Panc1 (cell line): ENCODE measurements around the gene CDHR2.

ENCODE experiments used
- CTCF ChIP-seq: fragments of 450-650 bp; IDR thresholded peaks from 2 replicates; pipeline ENCODE4 v1.5.1; 2017; ENCODE audit warnings: mild to moderate bottlenecking
- POLR2AphosphoS5 ChIP-seq: IDR thresholded peaks from 2 replicates; pipeline ENCODE4 v1.6.1; 2012; ENCODE audit warnings: mild to moderate bottlenecking, low read depth, low read length, moderate library complexity
- REST ChIP-seq, 2 experiments: IDR thresholded peaks; 2 replicates each; pipeline ENCODE4 v1.6.1; 2011 to 2012; ENCODE audit warnings: low read depth in 2 of 2, control low read depth in 1 of 2, low read length in 1 of 2, mild to moderate bottlenecking in 1 of 2, moderate library complexity in 1 of 2; ENCODE audit not compliant: insufficient read depth in 1 of 2
- SIN3A ChIP-seq: IDR thresholded peaks from 2 replicates; pipeline ENCODE4 v1.6.1; 2012; ENCODE audit warnings: low read depth, mild to moderate bottlenecking, low read length, moderate library complexity, borderline replicate concordance; ENCODE audit not compliant: insufficient read depth
- TCF7L2 ChIP-seq: IDR thresholded peaks from 2 replicates; pipeline ENCODE4 v1.6.1; 2011; ENCODE audit warnings: mild to moderate bottlenecking, low read depth, low read length, inconsistent platforms

GRCh38 chr5:176601901-176602482, 52.9 kb downstream of the CDHR2 start:
- TF ChIP-seq CTCF = no peak
- TF ChIP-seq TCF7L2 = no peak
- no peak for TF ChIP-seq POLR2AphosphoS5
- TF ChIP-seq REST (IDR thresholded peaks at IDR 0.05; ENCODE audit: insufficient read depth in 1 of 2, low read depth in 2 of 2, low read length in 1 of 2) = no peak
- TF ChIP-seq SIN3A = no peak
